Measurements from ENCODE around the gene NR6A1.
"Not testable (repeated sequence)": the region's sequence is repeated elsewhere in the genome, so short reads cannot be mapped to it uniquely, and the experiment has no call there.

The NR6A1 gene

DNA sequence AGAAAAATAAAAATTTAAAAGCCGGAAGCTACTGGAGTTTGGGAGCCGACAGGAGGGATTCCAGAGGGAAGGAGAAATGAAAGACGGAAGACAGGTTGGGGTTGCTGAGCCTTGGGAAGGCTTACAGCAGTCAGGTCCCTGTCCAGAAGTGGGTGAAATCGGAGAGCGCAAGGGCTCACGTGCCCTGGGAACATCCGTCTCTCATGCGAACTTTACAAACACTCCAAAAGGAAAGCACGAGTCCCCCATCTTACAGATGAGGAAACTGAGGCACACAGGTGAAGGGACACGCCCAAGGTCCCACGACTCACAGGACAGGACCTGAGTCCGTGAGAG is 5.5 kb upstream of the NR6A1 start:
- Mint-ChIP-seq H3K4me3 (peak overlapping the region; percentile 73), H3K4me1 (ENCODE audit: low read depth) (peaks cover 36% of the 10 kb centered on the region), H3K27me3 (peaks cover 33% of the 10 kb centered on the region), H3K27ac (peak overlapping the region; percentile 52), H3K36me3 (ENCODE audit: low read depth) (no peaks in the 10 kb centered on the region), H3K9me3 (no peaks in the 10 kb centered on the region)
- intact Hi-C loops (cut with micrococcal nuclease) = no loop called here

DNA sequence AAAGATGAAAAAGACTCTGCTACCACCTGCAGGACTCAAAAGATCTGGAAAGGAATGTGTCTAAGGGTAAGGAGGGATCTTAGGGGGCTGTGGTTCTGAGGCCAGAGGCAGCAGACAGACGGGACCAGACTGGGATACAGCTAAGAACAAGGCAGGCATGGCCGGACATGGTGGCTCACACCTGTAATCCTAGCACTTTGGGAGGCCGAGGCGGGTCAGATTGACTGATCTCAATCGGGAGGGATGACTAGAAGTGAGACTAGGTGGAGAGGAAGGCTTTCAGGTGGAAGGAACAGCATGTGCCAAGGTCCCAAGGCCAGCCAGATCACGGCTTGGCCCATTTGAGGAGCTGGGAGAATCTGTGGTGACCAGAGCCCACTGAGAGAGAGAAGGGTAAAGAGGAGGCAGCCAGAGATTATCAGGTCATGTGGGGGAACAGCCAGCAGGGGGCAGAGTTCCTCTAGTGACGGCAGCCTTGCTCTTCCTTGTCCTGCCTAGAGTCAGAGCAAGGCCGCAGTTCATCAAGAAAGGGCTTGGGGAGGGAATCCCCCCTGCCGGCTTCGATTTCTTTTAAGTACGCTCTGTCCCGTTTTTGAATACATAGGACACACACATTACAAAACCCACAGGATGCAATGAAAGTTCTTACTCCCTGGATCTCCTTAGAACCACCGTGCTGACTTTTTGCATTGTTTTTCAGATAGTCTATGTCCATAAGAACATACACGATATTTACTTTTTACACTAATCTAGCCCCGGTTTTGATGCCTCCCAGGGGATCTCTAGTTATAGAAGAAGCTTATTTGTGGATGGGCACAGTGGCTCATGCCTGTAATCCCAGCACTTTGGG is 3.2 kb upstream of the NR6A1 start:
- intact Hi-C loops (cut with micrococcal nuclease) = no loop called here
- Mint-ChIP-seq H3K4me3 (no peak overlapping the region), H3K27me3 (peaks cover 43% of the 10 kb centered on the region), H3K27ac (no peak overlapping the region), H3K4me1 (ENCODE audit: low read depth) (peaks cover 47% of the 10 kb centered on the region), H3K36me3 (ENCODE audit: low read depth) (peaks cover 13% of the 10 kb centered on the region), H3K9me3 (no peaks in the 10 kb centered on the region)

DNA sequence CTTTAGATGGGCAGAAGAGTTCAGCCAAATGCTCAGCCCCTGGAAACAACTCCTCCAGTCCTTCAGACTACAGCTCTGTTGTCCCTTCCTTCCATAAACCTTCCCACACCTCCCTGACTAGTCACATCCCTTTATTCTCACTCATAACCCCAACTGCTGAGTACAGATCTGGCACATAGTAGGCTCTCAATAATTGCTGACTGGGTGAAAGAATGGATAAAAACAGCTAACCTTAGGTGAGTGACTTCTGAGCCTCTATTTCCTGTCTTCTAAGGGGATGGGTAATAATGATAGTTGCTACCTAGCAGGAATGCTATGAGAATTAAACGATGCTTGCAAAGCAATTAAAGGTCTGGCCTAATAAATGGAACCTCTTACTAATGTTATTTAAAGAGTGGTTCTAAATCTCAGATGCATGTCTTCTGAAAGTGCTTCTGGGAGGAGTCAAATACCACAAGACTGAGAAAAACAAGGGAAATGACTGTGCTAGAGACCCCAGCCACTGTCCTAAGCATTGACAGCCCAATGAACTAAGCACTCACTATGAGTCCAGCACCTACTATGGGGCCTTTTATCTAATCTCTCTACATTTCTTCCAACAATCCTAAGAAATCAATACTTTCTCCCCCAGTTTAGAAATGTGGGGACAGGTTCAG is 2.5 kb upstream of the NR6A1 start:
- Mint-ChIP-seq H3K36me3 (ENCODE audit: low read depth) (peaks cover 13% of the 10 kb centered on the region), H3K27me3 (peaks cover 45% of the 10 kb centered on the region), H3K4me1 (ENCODE audit: low read depth) (peaks cover 50% of the 10 kb centered on the region), H3K9me3 (no peaks in the 10 kb centered on the region), H3K27ac (no peak overlapping the region), H3K4me3 (no peak overlapping the region)
- intact Hi-C loops (cut with micrococcal nuclease) = no loop called here

DNA sequence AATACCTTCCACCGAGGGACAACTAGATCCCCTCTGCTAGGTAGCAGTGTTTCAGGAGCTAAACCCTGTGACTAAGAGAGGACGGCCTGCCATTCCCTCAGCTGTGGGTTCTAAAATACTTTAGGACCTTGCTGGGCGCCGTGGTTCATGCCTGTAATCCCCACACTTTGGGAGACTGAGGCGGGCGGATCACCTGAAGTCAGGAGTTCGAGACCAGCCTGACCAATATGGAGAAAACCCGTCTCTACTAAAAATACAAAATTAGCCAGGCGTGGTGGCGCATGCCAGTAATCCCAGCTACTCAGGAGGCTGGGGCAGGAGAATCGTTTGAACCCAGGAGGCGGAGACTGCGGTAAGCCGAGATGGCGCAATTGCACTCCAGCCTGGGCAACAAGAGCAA is 1.8 kb upstream of the NR6A1 start:
- H3K9me3 Mint-ChIP-seq, H3K4me3 Mint-ChIP-seq: not testable (repeated sequence)
- intact Hi-C loops (cut with micrococcal nuclease) = loop anchor here (1.0 kb wide), 1 partner anchor 80 kb away; the partner anchor contains the start of gene WDR38
- H3K4me1 Mint-ChIP-seq (ENCODE audit: low read depth) = peaks cover 55% of the 10 kb centered on the region
- H3K36me3 Mint-ChIP-seq (ENCODE audit: low read depth) = peaks cover 13% of the 10 kb centered on the region
- H3K27me3 Mint-ChIP-seq = peaks cover 42% of the 10 kb centered on the region
- peak overlapping the region; percentile 97 for H3K27ac Mint-ChIP-seq

DNA sequence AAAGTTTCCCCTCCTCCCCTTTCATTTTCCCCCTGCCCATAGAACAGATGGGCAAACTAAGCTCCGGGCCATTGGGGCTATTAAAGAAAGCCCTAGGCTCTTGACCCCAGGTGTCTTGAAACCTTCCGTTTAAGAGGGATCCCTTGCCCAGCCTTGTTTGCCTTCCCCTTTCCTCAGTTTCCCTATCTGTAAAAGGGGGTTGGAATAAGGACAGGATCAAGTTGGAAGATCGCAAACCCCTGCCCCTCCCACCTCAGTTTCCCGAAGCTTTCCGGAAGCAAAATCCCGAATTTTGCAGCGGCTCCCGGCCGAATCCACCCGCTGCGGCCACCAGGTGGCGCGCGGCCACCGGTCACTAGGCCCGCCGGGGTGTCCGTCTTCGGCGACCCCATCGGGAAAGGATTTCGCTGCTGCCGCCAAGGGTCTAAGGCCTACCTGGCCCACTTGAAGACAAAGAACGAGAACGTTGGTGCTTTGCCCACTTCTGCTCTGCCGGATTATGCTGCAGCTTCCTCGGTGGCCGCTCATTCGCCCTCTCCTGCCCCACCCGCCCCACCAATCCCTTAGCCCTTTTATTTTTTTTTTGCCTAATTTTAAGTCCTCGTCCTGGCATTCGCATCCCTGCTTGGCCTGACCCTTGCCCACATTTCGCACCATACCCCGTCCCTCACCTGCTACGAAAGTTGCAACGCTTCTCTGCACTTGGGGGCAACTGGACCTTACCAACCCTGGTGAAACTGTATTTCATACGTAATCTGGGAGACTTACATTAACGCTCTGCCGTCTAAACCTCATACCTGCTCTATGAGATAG is 962 bp upstream of the NR6A1 start:
- Mint-ChIP-seq H3K27me3 (peaks cover 35% of the 10 kb centered on the region), H3K27ac (peak overlapping the region; percentile 97), H3K9me3 (no peaks in the 10 kb centered on the region), H3K4me3 (peak overlapping the region; percentile 92), H3K36me3 (ENCODE audit: low read depth) (peaks cover 13% of the 10 kb centered on the region), H3K4me1 (ENCODE audit: low read depth) (peaks cover 55% of the 10 kb centered on the region)
- intact Hi-C loops (cut with micrococcal nuclease) = loop anchor here (1.0 to 2.0 kb wide), 2 partner anchors 81 to 371 kb away; partner anchors contain the start of genes SCAI and WDR38

DNA sequence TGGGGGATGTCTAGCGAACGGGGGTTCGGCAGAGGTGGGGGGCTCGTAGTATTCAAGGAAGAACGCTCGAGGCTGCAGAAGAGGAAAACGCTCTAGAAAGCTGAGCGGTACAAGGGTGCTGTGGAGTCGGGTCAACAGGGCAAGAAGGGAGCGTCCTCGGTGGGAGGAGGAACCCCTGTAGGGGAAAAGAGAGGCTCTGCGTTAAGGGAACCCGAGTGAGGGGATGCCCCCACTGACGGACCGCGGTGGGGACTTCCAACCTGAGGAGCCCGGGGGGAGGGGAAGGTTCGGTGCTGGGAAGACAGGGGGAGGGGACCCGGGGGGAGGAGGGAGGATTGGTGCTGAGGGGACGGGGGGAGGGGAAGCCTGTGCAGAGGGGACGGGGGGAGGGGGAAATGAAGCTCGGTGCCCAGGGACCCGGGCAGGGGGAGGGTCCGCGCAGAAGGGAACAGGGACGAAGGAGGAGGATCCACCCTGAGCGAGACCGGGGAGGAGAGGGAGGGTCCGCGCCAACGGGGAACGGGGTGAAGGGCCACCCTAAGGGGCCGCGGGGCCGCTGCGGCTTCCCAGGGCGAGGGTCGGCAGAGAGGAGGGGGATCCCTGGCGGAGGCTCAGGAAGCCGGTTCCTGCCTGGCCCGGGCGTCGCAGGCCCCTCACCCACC is 621 bp downstream of the NR6A1 start:
- Mint-ChIP-seq H3K9me3 (no peaks in the 10 kb centered on the region), H3K4me3 (peak overlapping the region; percentile 92), H3K4me1 (ENCODE audit: low read depth) (peaks cover 50% of the 10 kb centered on the region), H3K27me3 (peaks cover 22% of the 10 kb centered on the region), H3K27ac (peak overlapping the region; percentile 97), H3K36me3 (ENCODE audit: low read depth) (peaks cover 13% of the 10 kb centered on the region)
- intact Hi-C loops (cut with micrococcal nuclease) = loop anchor here (2.0 kb wide), 1 partner anchor 372 kb away; the partner anchor contains the start of gene SCAI

DNA sequence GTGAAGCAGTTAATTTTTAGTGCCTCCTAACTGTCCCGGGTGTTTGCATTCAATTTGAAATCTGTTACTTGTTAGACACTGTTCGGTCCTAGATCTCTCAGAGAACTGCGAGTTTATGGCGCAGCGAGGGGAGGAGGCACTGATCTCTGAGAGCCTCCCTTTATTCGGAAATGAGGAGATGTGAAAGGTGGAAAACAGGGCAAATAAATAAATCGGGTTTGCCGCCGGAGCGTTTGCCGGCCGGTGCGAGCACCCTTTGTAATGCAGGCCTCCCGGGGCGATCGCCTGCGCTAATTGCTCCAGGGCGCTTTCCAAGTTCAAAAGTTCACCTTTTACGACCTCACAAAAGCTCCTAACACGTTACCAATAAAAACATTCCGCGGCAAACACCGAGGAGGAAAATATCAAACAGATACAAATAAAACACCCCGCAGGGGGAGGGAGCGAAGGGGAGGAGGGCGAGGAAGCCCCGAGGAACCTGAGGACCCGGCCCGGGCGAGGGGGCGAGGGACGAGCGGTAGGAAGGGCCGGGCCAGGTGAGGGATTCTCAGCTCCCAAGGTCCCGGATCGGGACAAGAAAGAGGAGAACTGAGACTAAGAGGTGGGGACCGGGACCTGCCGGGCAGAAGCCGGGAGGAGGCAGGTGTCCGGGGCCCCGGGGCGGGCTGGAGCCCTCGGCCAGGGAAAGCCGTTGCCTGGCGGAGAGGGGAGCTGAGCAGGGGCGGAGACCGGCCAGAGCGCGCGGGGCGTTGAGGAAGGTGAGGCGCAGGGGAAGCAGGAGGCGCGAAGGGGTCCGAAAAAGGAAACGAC is 1.4 kb downstream of the NR6A1 start:
- intact Hi-C loops (cut with micrococcal nuclease) = loop anchor here (2.0 kb wide), 1 partner anchor 373 kb away; the partner anchor contains the start of gene SCAI
- H3K27ac Mint-ChIP-seq = peak overlapping the region; percentile 97
- H3K27me3 Mint-ChIP-seq = peaks cover 21% of the 10 kb centered on the region
- H3K4me1 Mint-ChIP-seq (ENCODE audit: low read depth) = peaks cover 49% of the 10 kb centered on the region
- no peaks in the 10 kb centered on the region for H3K9me3 Mint-ChIP-seq
- H3K4me3 Mint-ChIP-seq = peak overlapping the region; percentile 92
- H3K36me3 Mint-ChIP-seq (ENCODE audit: low read depth) = peaks cover 13% of the 10 kb centered on the region

DNA sequence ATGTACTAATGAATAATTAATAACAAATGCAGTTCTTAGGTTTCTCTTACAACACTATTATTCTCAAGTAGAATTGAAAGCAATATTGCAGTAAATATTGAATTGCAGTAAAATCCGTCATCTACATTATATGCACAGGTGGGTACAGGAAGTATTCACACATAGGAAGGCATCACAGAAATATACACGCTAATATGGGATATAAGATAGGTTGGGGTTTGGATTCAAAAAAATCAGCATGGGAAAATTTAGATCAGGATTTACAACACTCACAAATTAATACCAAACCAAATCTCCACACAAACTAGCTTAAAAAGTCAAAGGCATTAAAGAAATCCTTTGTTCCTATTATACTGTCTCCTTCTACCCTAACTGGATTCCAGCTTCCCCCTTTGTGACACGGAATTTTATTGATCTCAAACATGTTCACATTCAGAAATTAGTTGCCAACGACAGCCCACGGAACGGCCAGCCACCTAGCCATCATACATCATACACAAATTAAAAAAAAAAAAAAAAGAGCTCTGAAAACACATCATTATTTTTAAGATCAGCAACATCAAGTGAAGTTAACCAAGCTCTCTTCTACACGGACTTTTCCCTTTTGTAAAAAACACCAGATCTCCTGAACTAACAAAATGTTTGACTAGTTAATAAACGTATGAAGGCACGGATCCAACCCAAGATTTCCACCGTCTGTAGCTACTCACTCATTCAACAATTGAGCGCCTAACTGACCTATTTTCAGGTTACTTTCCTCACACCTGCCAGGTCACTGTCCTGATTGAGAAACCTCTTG is 2.2 kb downstream of the NR6A1 start:
- H3K27me3 Mint-ChIP-seq = peaks cover 21% of the 10 kb centered on the region
- H3K4me1 Mint-ChIP-seq (ENCODE audit: low read depth) = peaks cover 42% of the 10 kb centered on the region
- H3K27ac Mint-ChIP-seq = peak overlapping the region; percentile 97
- H3K36me3 Mint-ChIP-seq (ENCODE audit: low read depth) = peaks cover 13% of the 10 kb centered on the region
- peak overlapping the region; percentile 92 for H3K4me3 Mint-ChIP-seq
- intact Hi-C loops (cut with micrococcal nuclease) = no loop called here
- H3K9me3 Mint-ChIP-seq = no peaks in the 10 kb centered on the region

DNA sequence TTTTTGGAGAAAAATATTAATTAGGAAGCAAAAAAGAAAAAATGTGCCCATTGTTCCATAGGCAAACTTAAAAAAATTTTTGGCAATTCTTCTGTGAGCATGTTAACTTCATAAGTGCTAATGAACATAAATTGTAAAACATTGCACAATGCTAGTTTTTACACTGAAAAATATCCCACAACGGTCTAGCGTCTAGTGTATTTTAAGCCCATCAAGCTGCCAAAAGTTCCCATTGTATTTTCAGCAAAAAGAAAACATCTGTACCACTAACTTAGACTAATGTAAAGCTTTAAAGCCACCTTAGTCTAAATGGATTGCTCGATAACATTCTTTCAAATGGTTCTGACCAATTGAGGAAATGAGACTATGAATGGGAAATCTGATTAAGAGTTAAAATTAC is 2.8 kb downstream of the NR6A1 start:
- peaks cover 21% of the 10 kb centered on the region for H3K27me3 Mint-ChIP-seq
- peaks cover 42% of the 10 kb centered on the region for H3K4me1 Mint-ChIP-seq (ENCODE audit: low read depth)
- H3K9me3 Mint-ChIP-seq = no peaks in the 10 kb centered on the region
- H3K4me3 Mint-ChIP-seq = no peak overlapping the region
- H3K27ac Mint-ChIP-seq = no peak overlapping the region
- intact Hi-C loops (cut with micrococcal nuclease) = no loop called here
- H3K36me3 Mint-ChIP-seq (ENCODE audit: low read depth) = peaks cover 13% of the 10 kb centered on the region

DNA sequence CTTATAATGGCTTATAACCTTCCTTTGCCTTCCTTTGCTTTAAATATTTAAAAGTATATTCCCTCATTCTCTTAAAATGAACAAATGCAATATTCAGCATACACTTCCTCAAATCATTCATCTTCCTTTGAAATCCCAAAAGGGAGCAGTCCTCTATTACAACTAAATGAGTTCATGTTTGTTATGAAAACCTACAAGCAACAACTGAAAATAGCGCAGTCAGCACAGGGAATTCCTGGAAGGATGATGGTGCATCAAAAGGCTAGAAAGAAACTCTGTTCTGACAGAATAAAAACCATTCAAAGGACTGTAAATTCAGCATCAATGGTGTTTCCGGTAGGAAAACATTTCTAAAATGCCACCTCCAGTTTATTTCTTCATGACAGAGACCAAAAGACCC is 3.3 kb downstream of the NR6A1 start:
- Mint-ChIP-seq H3K36me3 (ENCODE audit: low read depth) (peaks cover 13% of the 10 kb centered on the region), H3K27ac (no peak overlapping the region), H3K27me3 (peaks cover 21% of the 10 kb centered on the region), H3K4me1 (ENCODE audit: low read depth) (peaks cover 42% of the 10 kb centered on the region), H3K9me3 (no peaks in the 10 kb centered on the region), H3K4me3 (no peak overlapping the region)
- intact Hi-C loops (cut with micrococcal nuclease) = no loop called here

DNA sequence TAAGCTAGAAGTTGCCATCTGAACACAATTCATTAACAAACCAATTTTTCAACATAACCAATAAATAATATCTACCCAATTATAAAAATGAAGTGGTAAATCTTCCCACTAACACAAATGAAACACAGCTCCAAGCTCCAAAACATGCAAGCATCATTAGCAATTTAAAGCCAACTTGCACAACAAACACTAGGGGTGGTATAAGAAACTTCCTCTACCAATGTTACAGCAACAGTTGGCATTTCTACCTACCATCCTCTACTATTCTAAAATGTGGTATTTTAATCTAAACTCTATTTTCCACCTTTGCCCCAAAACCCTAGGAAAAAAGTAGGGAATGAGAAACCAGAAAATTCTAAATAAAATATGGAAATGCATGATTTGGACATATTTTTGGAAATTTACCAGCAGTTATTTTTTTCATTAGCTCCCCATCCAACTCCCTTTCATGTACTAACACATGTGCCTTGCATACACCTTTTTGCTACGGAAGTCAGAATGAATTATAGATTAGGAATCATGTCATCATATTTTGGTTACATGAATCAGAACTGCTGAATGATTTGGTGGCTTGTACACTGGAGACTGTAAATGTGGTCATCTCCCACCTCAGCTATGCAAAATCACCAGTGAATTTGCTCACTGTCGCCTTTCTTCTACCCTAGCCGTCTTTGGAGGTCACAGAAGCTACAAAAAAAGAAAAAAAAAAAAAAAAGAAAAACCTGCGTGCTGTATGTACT is 4.1 kb downstream of the NR6A1 start:
- intact Hi-C loops (cut with micrococcal nuclease) = no loop called here
- Mint-ChIP-seq H3K27me3 (peaks cover 18% of the 10 kb centered on the region), H3K36me3 (ENCODE audit: low read depth) (peaks cover 13% of the 10 kb centered on the region), H3K4me3 (no peak overlapping the region), H3K27ac (no peak overlapping the region), H3K9me3 (no peaks in the 10 kb centered on the region), H3K4me1 (ENCODE audit: low read depth) (peaks cover 36% of the 10 kb centered on the region)

DNA sequence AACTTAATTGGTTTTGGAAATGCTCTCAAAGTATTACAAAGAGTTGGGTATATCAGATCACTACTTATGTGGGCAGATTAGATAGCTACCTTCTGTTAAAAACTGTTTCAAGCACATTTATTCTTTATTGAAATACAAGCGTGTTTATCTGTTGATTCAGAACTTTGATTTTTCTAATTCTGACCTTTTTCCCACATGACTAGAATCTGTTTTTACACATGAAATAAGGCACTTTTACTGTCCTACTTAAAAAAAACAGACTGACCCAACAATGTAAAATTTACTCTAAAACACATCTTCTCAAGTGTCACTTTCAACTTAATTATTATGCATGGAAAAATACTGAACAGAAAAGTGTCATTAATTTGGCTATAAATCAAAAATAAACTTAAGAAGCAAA is 4.8 kb downstream of the NR6A1 start:
- H3K36me3 Mint-ChIP-seq (ENCODE audit: low read depth) = peaks cover 13% of the 10 kb centered on the region
- H3K27me3 Mint-ChIP-seq = peaks cover 18% of the 10 kb centered on the region
- H3K4me3 Mint-ChIP-seq = no peak overlapping the region
- intact Hi-C loops (cut with micrococcal nuclease) = no loop called here
- no peak overlapping the region for H3K27ac Mint-ChIP-seq
- H3K4me1 Mint-ChIP-seq (ENCODE audit: low read depth) = peaks cover 39% of the 10 kb centered on the region
- no peaks in the 10 kb centered on the region for H3K9me3 Mint-ChIP-seq

Data from dendritic cell treated with granulocyte-macrophage colony-stimulating factor and Interleukin-4, amounts not matched to agents 40 ng/mL and 50 ng/mL, for 4 days (primary cell).